Measurements from ENCODE around the gene RPL27. TPM values are rescaled to one million over a fixed set of nuclear protein-coding genes. Genes with fewer than 3 reads are reported as not detected.

RPL27 gene
- total RNA-seq, 1 donor from 2014 or later, result 1,478 TPM

DNA sequence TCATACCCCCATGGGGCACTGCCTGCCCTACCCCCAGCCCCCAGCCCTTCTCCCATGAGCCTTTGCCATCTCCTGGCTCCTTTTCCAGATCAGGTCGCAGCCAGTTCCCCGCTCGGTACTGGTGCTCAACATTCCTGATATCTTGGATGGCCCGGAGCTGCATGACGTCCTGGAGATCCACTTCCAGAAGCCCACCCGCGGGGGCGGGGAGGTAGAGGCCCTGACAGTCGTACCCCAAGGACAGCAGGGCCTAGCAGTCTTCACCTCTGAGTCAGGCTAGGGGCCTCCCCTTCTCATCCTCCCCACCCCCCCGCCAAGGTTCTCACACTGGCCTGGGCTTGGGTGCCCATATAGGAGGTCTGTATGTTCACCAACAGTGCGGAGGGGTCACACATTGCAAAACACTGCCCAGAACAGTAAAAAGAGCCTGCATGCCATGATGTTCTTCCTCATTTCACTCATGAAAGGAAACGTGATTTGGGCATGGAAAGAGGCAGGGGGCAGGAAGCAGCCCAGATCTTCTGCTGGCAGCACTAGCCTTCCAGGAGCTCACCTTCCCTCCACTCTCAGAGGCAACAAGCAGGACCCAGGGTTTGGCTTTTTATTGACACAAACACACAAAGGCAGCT, 15.9 kb downstream of the RPL27 start:
- Histone ChIP-seq H3K36me3 (ENCODE audit: control insufficient read depth, insufficient read depth, low read length) (peaks cover 2% of the 10 kb centered on the region), H3K27me3 (ENCODE audit: control insufficient read depth, insufficient read depth, low read length) (no peaks in the 10 kb centered on the region), H3K4me3 (ENCODE audit: low read depth, low read length) (no peak overlapping the region)
- TF ChIP-seq, protein P1, sequence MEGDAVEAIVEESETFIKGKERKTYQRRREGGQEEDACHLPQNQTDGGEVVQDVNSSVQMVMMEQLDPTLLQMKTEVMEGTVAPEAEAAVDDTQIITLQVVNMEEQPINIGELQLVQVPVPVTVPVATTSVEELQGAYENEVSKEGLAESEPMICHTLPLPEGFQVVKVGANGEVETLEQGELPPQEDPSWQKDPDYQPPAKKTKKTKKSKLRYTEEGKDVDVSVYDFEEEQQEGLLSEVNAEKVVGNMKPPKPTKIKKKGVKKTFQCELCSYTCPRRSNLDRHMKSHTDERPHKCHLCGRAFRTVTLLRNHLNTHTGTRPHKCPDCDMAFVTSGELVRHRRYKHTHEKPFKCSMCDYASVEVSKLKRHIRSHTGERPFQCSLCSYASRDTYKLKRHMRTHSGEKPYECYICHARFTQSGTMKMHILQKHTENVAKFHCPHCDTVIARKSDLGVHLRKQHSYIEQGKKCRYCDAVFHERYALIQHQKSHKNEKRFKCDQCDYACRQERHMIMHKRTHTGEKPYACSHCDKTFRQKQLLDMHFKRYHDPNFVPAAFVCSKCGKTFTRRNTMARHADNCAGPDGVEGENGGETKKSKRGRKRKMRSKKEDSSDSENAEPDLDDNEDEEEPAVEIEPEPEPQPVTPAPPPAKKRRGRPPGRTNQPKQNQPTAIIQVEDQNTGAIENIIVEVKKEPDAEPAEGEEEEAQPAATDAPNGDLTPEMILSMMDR (IDR thresholded peaks at IDR 0.05; ENCODE audit: insufficient read depth, low read length, poor library complexity, severe bottlenecking), result no peak
- DNase-seq (ENCODE audit: low read depth), result no peak

DNA sequence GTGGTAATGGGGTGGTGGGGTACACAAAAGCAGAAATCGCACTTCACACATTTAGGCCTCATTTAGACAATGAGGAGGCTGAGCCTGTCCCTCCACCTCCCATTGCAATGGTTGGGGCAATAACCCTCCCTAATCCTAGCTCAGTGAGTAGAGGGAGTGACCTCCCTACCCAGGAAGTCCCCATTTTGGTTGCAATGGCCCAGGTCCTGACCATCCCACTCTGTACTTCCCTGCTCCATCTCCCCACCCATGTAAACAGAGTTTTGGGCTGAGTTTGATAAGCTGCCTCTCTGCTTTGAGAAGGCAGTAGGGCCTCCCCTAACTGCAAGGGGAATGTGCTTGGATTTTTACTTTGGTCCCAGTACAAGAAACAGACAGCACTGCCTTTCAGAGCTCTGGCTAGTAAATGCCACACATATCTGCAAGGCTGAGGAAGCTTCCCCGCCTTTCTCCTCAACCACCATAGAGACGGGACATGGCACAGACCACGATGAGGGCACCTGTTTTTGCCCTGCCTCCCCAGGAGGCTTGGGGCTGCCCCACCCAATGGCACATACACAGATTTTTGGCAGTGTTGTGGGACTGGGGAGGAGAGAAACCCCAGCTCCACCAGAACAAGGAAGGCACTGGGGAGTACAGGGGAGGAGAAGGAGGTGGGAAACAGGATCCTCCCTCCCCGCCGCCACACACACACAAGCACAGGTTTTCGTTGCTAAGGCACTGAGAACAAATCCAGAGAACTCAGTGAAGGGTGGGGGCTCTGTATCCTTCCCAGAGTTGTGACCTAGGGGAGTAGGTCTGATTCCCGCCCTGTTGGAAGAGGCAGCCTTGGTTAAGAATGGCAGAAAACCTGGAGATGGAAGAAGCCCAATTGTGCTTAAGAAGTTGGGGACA, 16.7 kb downstream of the RPL27 start:
- Histone ChIP-seq H3K36me3 (ENCODE audit: control insufficient read depth, insufficient read depth, low read length) (peaks cover 2% of the 10 kb centered on the region), H3K4me3 (ENCODE audit: low read depth, low read length) (no peak overlapping the region), H3K27me3 (ENCODE audit: control insufficient read depth, insufficient read depth, low read length) (no peaks in the 10 kb centered on the region)
- TF ChIP-seq, protein P1 (IDR thresholded peaks at IDR 0.05; ENCODE audit: insufficient read depth, low read length, poor library complexity, severe bottlenecking), result no peak
- no peak for DNase-seq (ENCODE audit: low read depth)

DNA sequence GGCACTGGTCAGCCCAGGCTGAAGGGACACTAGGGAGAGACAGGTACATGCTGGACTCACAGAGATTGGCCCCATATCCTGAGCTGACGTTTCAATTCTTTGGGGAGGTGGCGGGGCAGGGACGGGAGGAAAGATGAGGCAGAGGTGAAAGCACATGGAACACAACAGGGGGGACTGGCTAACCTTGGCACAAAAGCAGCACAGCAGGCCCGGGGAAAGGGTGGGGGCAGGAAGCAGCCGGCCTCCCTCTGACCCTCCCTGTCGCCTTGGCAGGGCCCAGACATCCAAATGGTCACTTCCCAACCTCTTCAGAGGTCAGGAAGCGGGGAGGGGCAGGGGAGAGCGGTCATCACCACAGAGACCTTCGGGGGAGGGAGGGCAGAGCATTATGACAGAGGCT, 17.4 kb downstream of the RPL27 start:
- Histone ChIP-seq H3K36me3 (ENCODE audit: control insufficient read depth, insufficient read depth, low read length) (peaks cover 2% of the 10 kb centered on the region), H3K27me3 (ENCODE audit: control insufficient read depth, insufficient read depth, low read length) (no peaks in the 10 kb centered on the region), H3K4me3 (ENCODE audit: low read depth, low read length) (no peak overlapping the region)
- TF ChIP-seq, protein P1 (IDR thresholded peaks at IDR 0.05; ENCODE audit: insufficient read depth, low read length, poor library complexity, severe bottlenecking), result no peak
- no peak for DNase-seq (ENCODE audit: low read depth)

DNA sequence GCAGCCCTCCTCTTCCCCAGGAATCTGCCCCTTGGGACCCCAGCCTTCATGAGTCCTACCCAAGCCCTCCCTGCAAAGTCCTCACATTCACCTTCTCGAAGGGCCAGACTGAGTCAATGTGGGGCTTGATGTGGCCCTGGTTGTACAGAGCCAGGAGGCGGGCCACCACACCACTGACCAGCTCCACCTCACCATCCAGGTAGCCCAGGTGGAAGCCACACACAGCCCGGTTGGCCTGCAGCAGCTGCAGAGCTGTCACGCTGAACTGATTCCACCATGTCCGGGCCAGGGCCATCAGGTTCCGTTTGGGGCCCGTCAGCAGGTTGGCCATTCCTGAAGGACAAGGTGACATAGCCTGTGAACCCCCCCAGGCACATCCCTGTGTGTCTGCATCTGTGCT, 18.0 kb downstream of the RPL27 start:
- TF ChIP-seq, protein P1 (IDR thresholded peaks at IDR 0.05; ENCODE audit: insufficient read depth, low read length, poor library complexity, severe bottlenecking), result no peak

DNA sequence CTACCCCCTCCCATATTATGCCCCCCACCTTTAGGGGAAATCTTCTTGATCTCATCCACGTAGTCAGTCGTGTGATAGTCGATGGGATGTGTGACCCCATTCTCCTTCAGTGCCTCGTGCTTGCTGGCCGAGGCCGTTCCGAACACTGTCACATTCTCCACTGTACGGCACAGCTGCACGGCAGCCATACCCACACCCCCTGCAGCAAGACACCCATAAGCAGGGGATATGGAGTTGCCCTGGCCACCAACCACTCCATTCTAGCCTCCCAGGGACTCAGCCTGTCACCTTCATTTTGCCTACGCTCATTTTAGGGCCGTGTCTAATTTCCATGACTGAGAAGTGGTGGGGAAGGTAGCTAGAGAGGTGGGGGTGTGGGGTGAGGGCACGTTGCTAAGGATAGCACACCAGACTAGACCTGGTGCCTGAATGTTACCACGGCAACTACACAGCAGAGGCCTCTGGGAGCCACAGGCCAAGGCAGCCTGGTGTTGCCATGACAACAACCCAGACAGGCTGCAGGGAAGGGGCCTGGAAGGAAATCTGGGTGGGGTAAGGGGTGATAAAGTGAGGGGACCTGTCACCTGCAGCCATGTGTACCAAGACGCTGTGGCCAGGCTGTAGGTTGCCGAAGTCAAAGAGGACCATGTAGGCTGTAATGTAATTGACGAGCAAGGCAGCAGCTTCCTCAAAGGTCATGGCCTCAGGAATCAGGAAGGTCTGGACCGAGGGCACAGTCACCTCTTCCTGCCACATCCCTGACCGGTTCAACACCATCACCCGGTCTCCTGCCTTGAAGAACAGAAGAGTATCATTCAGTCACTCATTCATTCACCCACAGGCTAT, 20.0 kb downstream of the RPL27 start:
- no peak for DNase-seq (ENCODE audit: low read depth)
- TF ChIP-seq, protein P1 (IDR thresholded peaks at IDR 0.05; ENCODE audit: insufficient read depth, low read length, poor library complexity, severe bottlenecking), result no peak
- no peak overlapping the region for H3K4me3 ChIP-seq (ENCODE audit: low read depth, low read length)
- no peaks in the 10 kb centered on the region for H3K27me3 ChIP-seq (ENCODE audit: control insufficient read depth, insufficient read depth, low read length)
- H3K36me3 ChIP-seq (ENCODE audit: control insufficient read depth, insufficient read depth, low read length), result peaks cover 2% of the 10 kb centered on the region

More for the DNA sequence above, 18.0 kb downstream of the RPL27 start:
- DNase-seq (ENCODE audit: low read depth), result no peak
- Histone ChIP-seq H3K36me3 (ENCODE audit: control insufficient read depth, insufficient read depth, low read length) (peaks cover 2% of the 10 kb centered on the region), H3K27me3 (ENCODE audit: control insufficient read depth, insufficient read depth, low read length) (no peaks in the 10 kb centered on the region), H3K4me3 (ENCODE audit: low read depth, low read length) (no peak overlapping the region)

Measured in kidney epithelial cell (primary cell).